WTC11 (cell line): Measurements from ENCODE around the gene PROSER2. TPM values are rescaled to one million over a fixed set of nuclear protein-coding genes. Genes with fewer than 3 reads are reported as not detected.

Experiments
- ARID4B ChIP-seq: sonication (generic); formaldehyde crosslinking; IDR thresholded peaks from 2 replicates; pipeline ENCODE4 v1.8.0; 2023; ENCODE audit warnings: missing genetic modification reagents, mild to moderate bottlenecking, borderline replicate concordance
- CTCF ChIP-seq: fragments of 200-600 bp; IDR thresholded peaks from 2 replicates; pipeline ENCODE4 v1.8.0; 2022; ENCODE audit warnings: antibody characterized with exemption
- E2F4 ChIP-seq: sonication (generic); formaldehyde crosslinking; IDR thresholded peaks from 2 replicates; pipeline ENCODE4 v1.8.1; 2022; ENCODE audit warnings: low read depth, mild to moderate bottlenecking, moderate library complexity, missing genetic modification reagents, borderline replicate concordance
- ESRRA ChIP-seq: sonication (generic); formaldehyde crosslinking; IDR thresholded peaks from 2 replicates; pipeline ENCODE4 v1.8.1; 2022; ENCODE audit warnings: mild to moderate bottlenecking, missing genetic modification reagents, borderline replicate concordance
- FOXP4 ChIP-seq: sonication (generic); formaldehyde crosslinking; IDR thresholded peaks from 2 replicates; pipeline ENCODE4 v1.8.0; 2022; ENCODE audit warnings: mild to moderate bottlenecking, missing genetic modification reagents
- IRF1 ChIP-seq: sonication (generic); formaldehyde crosslinking; IDR thresholded peaks from 2 replicates; pipeline ENCODE4 v1.8.0; 2023; ENCODE audit warnings: missing genetic modification reagents
- KAT7 ChIP-seq: sonication (generic); formaldehyde crosslinking; IDR thresholded peaks from 2 replicates; pipeline ENCODE4 v1.8.1; 2023; ENCODE audit warnings: missing genetic modification reagents, mild to moderate bottlenecking, borderline replicate concordance
- MLX ChIP-seq: sonication (generic); formaldehyde crosslinking; IDR thresholded peaks from 2 replicates; pipeline ENCODE4 v1.8.1; 2023; ENCODE audit warnings: mild to moderate bottlenecking, missing genetic modification reagents, moderate library complexity
- MXD4 ChIP-seq: fragments of 250-450 bp; sonication (Bioruptor Pico); IDR thresholded peaks from 2 replicates; pipeline ENCODE4 v1.8.0; 2021; ENCODE audit warnings: mild to moderate bottlenecking, moderate library complexity, borderline replicate concordance
- NR3C1 ChIP-seq: sonication (generic); formaldehyde crosslinking; conservative IDR thresholded peaks from 2 replicates; pipeline ENCODE4 v1.8.1; 2023; ENCODE audit warnings: low read depth, mild to moderate bottlenecking, missing genetic modification reagents
- SMAD3 ChIP-seq: sonication (generic); formaldehyde crosslinking; IDR thresholded peaks from 2 replicates; pipeline ENCODE4 v1.8.0; 2022; ENCODE audit warnings: missing genetic modification reagents, mild to moderate bottlenecking, borderline replicate concordance
- USF2 ChIP-seq: sonication (generic); formaldehyde crosslinking; IDR thresholded peaks from 2 replicates; pipeline ENCODE4 v1.8.1; 2023; ENCODE audit warnings: mild to moderate bottlenecking, missing genetic modification reagents, moderate library complexity
- ZNF263 ChIP-seq: sonication (generic); formaldehyde crosslinking; IDR thresholded peaks from 2 replicates; pipeline ENCODE4 v1.8.1; 2022; ENCODE audit warnings: low read depth, mild to moderate bottlenecking, moderate library complexity, missing genetic modification reagents
- ZNF317 ChIP-seq: sonication (generic); formaldehyde crosslinking; IDR thresholded peaks from 2 replicates; pipeline ENCODE4 v1.8.1; 2023; ENCODE audit warnings: low read depth, mild to moderate bottlenecking, moderate library complexity, missing genetic modification reagents, borderline replicate concordance
- ZNF423 ChIP-seq: fragments of 250-450 bp; sonication (Bioruptor Pico); IDR thresholded peaks from 2 replicates; pipeline ENCODE4 v2.1.2; 2022; ENCODE audit warnings: mild to moderate bottlenecking, moderate library complexity
- ZNF425 ChIP-seq: fragments of 250-450 bp; sonication (Bioruptor Pico); conservative IDR thresholded peaks from 2 replicates; pipeline ENCODE4 v1.9.0; 2021; ENCODE audit warnings: mild to moderate bottlenecking
- ZNF532 ChIP-seq: fragments of 250-450 bp; sonication (Bioruptor Pico); IDR thresholded peaks from 2 replicates; pipeline ENCODE4 v1.9.0; 2021; ENCODE audit warnings: mild to moderate bottlenecking, borderline replicate concordance
- total RNA-seq: library from RNA; stranded (reverse); gene quantifications from 3 replicates; pipeline ENCODE4 v1.2.3, GENCODE V29; 2021

The PROSER2 gene
- total RNA-seq, 1 experiment from 2014 or later = 8.5 TPM

- peak; percentile 74; the same call in 1 of the 2 replicates for TF ChIP-seq FOXP4 (CRISPR knock-in tag)
- no peak for TF ChIP-seq E2F4 (CRISPR knock-in tag)
- TF ChIP-seq IRF1 (CRISPR knock-in tag) = no peak
- no peak for TF ChIP-seq NR3C1 (CRISPR knock-in tag)
- TF ChIP-seq USF2 = peak; percentile 89
- TF ChIP-seq ZNF425 (CRISPR knock-in tag) = no peak
- TF ChIP-seq ZNF263 = peak; percentile 89
- TF ChIP-seq MLX (CRISPR knock-in tag) = no peak
- TF ChIP-seq ZNF317 = no peak
- TF ChIP-seq ZNF423 = no peak
- no peak for TF ChIP-seq KAT7
- no peak for TF ChIP-seq SMAD3 (CRISPR knock-in tag)
- no peak for TF ChIP-seq MXD4 (CRISPR knock-in tag)
- TF ChIP-seq ESRRA (CRISPR knock-in tag) = no peak
- peak; percentile 75; the same call in 1 of the 2 replicates for TF ChIP-seq ZNF532 (CRISPR knock-in tag)
- TF ChIP-seq ARID4B (CRISPR knock-in tag) = no peak; the same call in 1 of the 2 replicates
- TF ChIP-seq CTCF = no peak
These were observed 51.7 kb downstream of the PROSER2 start (continued) for GRCh38 chr10:11874568-11875493.
